ENCODE data around the gene COBL. TPM values are rescaled to one million over a fixed set of nuclear protein-coding genes. Genes with fewer than 3 reads are reported as not detected.

Gene COBL
- polyA plus RNA-seq, 3 donors = not detected

GRCh38 chr7:51295440-51296245 lies 21.0 kb downstream of the COBL start:
- no peaks in the 10 kb centered on the region for H3K4me1 Mint-ChIP-seq
- H3K4me3 Mint-ChIP-seq = no peak overlapping the region
- H3K36me3 Mint-ChIP-seq = no peaks in the 10 kb centered on the region

GRCh38 chr7:51292596-51292995 lies 24.0 kb downstream of the COBL start:
- Histone ChIP-seq H3K4me3 (replicated peaks in 1 of 3; ENCODE audit: low read depth in 2 of 3, low read length in 3 of 3) (no peak overlapping the region), H3K27ac (ENCODE audit: low read depth in 1 of 2, low read length in 2 of 2) (no peak overlapping the region), H3K79me2 (ENCODE audit: insufficient read depth, low read length) (no peaks in the 10 kb centered on the region), H2AFZ (ENCODE audit: insufficient read depth, low read depth, low read length, poor library complexity, severe bottlenecking) (no peak overlapping the region), H3K9ac (ENCODE audit: insufficient read depth, low read length, poor library complexity, severe bottlenecking) (no peak overlapping the region), H3K27me3 (ENCODE audit: control insufficient read depth in 2 of 2, insufficient read depth in 2 of 2, low read length in 2 of 2) (no peaks in the 10 kb centered on the region), H4K20me1 (ENCODE audit: insufficient read depth, low read length) (no peaks in the 10 kb centered on the region), H3K36me3 (replicated peaks in 1 of 2; ENCODE audit: control insufficient read depth in 1 of 2, insufficient read depth in 2 of 2, low read length in 2 of 2) (no peaks in the 10 kb centered on the region), H3K4me2 (replicated peaks; ENCODE audit: extremely low read depth, low read length, poor library complexity, severe bottlenecking) (no peak overlapping the region), H3K9me3 (replicated peaks in 1 of 2; ENCODE audit: control insufficient read depth in 1 of 2, insufficient read depth in 1 of 2, low read length in 2 of 2) (no peaks in the 10 kb centered on the region), H3K4me1 (ENCODE audit: control insufficient read depth in 1 of 2, insufficient read depth in 2 of 2, low read length in 2 of 2) (no peaks in the 10 kb centered on the region)
- Mint-ChIP-seq H3K27ac (no peak overlapping the region), H3K4me1 (no peaks in the 10 kb centered on the region), H3K36me3 (no peaks in the 10 kb centered on the region), H3K4me3 (no peak overlapping the region), H3K9me3 (peaks cover 0 to 3% (median 0%) of the 10 kb centered on the region in 7 donors), H3K27me3 (ENCODE audit: low read depth in 3 of 3) (peaks cover 2 to 7% (median 3%) of the 10 kb centered on the region in 3 donors)
- intact Hi-C loops (cut with micrococcal nuclease) = no loop called here
- WGBS (ENCODE audit: insufficient coverage) = 68% methylated on average over 3 of the region's 4 CpGs
- no peak for DNase-seq
- no peak for TF ChIP-seq CTCF (IDR thresholded peaks at IDR 0.05)

More at GRCh38 chr7:51295440-51296245, 21.0 kb downstream of the COBL start:
- no peaks in the 10 kb centered on the region for H3K27me3 ChIP-seq (ENCODE audit: control insufficient read depth in 2 of 2, insufficient read depth in 2 of 2, low read length in 2 of 2)
- H3K9me3 Mint-ChIP-seq = peaks cover 0 to 3% (median 0%) of the 10 kb centered on the region in 7 donors
- H3K4me2 ChIP-seq (replicated peaks; ENCODE audit: extremely low read depth, low read length, poor library complexity, severe bottlenecking) = no peak overlapping the region
- no peaks in the 10 kb centered on the region for H4K20me1 ChIP-seq (ENCODE audit: insufficient read depth, low read length)
- H3K79me2 ChIP-seq (ENCODE audit: insufficient read depth, low read length) = no peaks in the 10 kb centered on the region
- no peaks in the 10 kb centered on the region for H3K9me3 ChIP-seq (replicated peaks in 1 of 2; ENCODE audit: control insufficient read depth in 1 of 2, insufficient read depth in 1 of 2, low read length in 2 of 2)
- no peak overlapping the region for H3K27ac ChIP-seq (ENCODE audit: low read depth in 1 of 2, low read length in 2 of 2)
- DNase-seq = no peak
- no peak for TF ChIP-seq CTCF (IDR thresholded peaks at IDR 0.05)
- 96% methylated on average over 2 of the region's 3 CpGs for WGBS (ENCODE audit: insufficient coverage)
- no peaks in the 10 kb centered on the region for H3K36me3 ChIP-seq (replicated peaks in 1 of 2; ENCODE audit: control insufficient read depth in 1 of 2, insufficient read depth in 2 of 2, low read length in 2 of 2)
- H3K4me3 ChIP-seq (replicated peaks in 1 of 3; ENCODE audit: low read depth in 2 of 3, low read length in 3 of 3) = no peak overlapping the region
- H2AFZ ChIP-seq (ENCODE audit: insufficient read depth, low read depth, low read length, poor library complexity, severe bottlenecking) = no peak overlapping the region
- H3K9ac ChIP-seq (ENCODE audit: insufficient read depth, low read length, poor library complexity, severe bottlenecking) = no peak overlapping the region
- peaks cover 0 to 4% (median 4%) of the 10 kb centered on the region in 3 donors for H3K27me3 Mint-ChIP-seq (ENCODE audit: low read depth in 3 of 3)
- H3K27ac Mint-ChIP-seq = no peak overlapping the region
- intact Hi-C loops (cut with micrococcal nuclease) = no loop called here
- no peaks in the 10 kb centered on the region for H3K4me1 ChIP-seq (ENCODE audit: control insufficient read depth in 1 of 2, insufficient read depth in 2 of 2, low read length in 2 of 2)

Measured in CD14-positive monocyte (primary cell).